CD4-positive, alpha-beta T cell treated with Interleukin-15 for 4 hours (primary cell): Measurements from ENCODE around the gene ACBD5.
"Not testable (repeated sequence)": the region's sequence is repeated elsewhere in the genome, so short reads cannot be mapped to it uniquely, and the experiment has no call there.

ENCODE experiments used
- DNase-seq: peaks from one replicate; pipeline ENCODE4 v3.0.0-alpha.2; 2020; ENCODE audit warnings: low spot score

Gene ACBD5

DNA sequence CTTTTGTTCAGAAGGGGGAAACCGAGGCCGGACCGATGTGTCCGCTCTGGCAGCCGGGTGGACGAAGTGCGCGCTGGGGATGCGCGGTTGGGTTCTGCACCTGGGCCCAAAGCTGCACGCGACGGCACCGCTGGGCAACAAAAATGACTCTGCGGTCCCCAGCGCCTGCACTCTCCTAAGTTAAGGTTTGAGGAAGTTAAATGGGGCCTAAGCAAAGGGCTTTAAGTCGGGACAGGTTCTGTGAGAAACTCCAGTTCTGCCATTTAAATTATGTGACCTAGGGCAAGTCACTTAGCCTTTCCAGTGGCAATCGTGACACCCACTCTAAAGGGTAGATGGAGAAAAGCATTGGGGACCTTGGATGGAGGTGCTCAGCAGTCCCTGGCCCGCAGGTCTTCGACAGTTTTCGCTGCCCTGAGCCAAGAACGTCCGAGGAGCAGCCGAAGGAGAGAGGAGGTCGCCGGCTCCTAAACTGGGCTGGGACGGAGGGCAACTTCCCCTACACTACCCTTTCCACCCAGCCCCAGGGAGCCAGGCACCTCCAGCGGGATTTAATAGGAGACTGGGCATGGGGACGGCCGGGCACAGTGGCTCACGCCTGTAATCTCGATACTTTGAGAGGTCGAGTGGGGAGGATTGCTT is 534 bp upstream of the ACBD5 start:
- no peak for DNase-seq

DNA sequence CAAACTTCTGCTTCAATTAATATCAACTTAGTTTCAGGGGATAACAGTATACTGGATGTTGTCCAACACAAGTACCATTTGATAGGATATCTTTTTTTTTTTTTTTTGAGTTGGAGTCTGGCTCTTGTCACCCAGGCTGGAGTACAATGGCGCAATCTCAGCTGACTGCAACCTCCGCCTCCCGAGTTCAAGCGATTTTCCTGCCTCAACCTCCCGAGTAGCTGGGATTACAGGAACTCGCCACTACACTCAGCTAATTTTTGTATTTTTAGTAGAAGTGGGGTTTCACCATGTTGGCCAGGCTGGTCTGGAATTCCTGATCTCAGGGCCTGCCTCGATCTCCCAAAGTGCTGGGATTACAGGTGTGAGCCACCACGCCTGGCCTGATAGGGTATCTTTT is 3.1 kb downstream of the ACBD5 start:
- not testable (repeated sequence) for DNase-seq

DNA sequence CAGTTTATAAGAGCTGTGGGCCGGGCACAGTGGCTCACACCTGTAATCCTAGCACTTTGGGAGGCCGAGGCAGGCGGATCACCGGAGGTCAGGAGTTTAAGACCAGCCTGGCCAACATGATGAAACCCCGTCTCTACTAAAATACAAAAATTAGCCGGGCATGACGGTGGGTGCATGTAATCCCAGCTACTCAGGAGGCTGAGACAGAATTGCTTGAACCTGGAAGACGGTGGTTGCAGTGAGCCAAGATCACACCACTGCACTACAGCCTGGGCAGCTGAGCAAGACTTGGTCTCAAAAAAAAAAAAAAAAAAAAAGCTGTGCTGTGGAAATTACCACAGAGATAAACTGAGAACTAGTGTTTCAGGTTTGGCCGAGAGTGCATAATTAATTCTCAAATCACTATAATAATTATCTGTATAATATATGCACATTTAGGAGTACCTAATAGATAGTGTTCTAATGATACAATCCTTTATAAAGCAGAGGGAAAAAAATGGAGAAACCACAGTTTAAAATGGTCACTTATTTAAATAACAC is 3.9 kb downstream of the ACBD5 start:
- DNase-seq = not testable (repeated sequence)

DNA sequence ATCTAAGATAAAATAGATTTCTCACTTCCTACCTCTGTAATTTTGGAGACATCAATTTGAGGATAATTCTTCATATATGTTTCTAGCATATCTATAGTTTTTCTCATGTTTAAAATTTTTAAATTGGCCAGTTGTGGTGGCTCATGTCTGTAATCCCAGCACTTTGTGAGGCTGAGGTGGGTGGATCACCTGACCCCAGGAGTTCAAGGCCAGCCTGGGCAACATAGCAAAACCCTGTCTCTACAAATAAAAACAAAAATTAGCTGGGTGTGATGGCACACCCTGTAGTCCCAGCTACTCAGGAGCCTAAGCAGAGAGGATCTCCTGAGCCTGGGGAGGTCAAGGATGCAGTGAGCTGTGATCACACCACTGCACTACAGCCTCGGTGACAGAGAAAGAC is 4.9 kb downstream of the ACBD5 start:
- DNase-seq = no peak

DNA sequence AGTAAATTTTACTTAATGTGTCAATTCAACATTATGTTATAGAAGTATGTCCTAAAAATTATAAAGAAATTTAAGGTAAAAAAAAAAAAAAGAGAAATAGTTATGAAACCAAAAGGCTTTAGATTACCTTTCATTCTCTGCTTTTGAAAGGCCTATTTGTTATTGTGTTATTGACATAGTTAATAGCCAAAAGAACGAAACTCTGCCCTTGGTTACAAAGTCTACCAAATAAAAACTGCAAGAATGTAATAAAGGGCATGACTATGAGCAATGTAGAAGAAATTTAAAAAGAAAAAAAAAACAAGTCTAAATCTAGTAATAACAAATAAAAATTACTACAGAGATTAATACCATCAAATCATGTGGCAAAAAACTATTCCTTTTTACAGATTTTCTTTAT is 10.6 kb downstream of the ACBD5 start:
- no peak for DNase-seq

DNA sequence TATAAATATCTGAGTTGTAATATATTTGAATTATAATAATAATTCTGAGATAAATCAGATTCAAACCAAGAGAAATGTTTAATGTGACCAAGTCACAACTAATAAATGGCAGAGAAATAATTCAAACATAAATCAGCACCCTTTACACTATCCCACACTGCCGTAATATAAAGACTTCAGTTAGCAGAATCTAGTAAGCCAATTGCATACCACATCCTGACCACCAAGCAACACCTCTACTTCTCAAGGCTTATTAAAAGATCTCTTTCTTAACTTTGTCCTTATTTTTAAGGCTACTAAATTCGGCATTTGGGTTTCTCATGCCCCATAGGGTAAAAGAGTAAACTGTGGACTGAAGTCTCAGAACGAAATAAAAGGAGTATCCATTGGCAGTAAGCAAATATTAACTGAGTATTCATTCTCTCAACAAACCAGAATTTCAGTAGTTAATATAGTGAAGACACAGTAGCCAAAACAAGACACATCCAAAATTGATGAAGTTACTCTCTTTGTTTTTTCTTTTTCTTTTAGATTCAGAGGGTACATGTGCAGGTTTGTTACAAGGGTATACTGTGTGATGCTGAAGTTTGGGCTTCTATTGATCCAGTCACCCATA is 14.8 kb downstream of the ACBD5 start:
- peak; percentile 20 for DNase-seq

DNA sequence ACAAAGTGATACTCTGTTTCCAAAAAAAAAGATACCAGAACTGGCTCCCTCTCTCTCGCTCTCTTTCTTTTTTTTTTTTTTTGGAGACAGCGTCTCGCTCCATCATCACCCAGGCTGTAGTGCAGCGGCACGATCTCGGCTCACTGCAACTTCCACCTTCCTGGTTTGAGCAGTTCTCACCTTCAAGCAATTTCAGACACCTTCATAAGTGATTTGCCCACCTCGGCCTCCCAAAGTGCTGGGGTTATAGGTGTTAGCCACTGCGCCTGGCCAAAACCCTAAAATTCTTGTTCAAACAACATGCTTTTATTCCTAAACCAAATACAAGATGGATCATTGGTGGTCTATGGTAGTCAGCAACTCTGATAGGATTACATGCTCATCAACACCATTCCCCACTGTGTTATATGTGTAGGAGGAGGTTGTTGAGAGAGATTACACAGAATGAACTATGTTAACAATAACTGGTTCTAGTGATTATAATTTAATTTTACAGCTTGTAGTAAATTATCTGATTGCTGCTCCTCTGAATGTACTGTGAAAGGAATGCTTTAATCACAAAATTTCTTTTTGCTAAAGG is 15.5 kb downstream of the ACBD5 start:
- DNase-seq = peak; percentile 16

DNA sequence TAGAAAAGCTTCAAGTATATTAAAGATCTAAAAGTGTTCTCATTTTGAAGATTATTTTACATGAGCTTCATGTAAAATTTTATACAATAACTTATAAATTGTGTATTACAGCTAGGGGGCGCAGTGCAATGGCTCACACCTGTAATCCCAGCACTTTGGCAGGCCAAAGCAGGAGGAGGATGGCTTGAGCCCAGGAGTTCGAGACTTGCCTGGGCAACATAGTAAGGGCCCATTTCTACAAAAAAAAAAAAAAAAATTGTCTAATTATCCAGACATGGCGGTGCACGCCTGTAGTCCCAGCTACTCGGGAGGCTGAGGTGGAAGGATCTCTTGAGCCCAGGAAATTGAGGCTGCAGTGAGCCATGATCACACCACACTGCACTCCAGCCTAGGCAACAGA is 16.6 kb downstream of the ACBD5 start:
- DNase-seq = peak; percentile 55

DNA sequence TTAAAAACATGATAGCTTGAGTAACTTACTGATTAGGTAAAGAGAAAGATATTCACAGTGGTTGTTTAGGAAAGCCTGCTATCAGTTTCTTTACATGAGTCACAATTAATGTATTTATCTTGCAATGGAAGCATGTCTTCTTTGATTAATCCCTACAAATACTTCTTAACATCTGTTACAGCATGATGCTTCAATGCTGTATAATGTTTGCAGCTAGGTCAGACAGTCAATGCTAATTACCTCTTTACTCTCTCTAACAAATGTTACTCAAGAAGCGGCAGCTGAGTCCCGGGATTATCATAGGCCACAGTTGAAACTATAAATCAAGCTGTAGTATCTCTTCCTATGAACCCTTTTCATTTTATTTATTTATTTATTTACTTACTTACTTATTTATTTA is 33.2 kb downstream of the ACBD5 start:
- no peak for DNase-seq

DNA sequence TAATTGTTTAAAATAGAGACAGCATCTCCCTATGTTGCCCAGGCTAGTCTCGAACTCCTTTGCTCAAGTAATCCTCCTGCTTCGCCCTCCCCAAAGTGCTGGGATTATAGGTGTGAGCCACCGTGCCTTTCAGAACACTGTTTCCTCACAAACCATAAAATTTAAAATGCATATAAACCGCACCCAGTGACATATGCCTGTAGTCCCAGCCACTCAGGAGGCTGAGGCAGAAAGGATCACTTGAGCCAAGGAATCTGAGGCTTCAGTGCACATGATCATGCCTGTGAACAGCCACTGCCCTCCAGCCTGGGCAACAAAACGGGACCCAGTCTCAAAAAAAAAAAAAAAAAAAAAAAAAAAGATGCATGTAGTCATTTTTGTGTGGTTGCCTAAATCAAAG is 36.8 kb downstream of the ACBD5 start:
- DNase-seq = no peak

DNA sequence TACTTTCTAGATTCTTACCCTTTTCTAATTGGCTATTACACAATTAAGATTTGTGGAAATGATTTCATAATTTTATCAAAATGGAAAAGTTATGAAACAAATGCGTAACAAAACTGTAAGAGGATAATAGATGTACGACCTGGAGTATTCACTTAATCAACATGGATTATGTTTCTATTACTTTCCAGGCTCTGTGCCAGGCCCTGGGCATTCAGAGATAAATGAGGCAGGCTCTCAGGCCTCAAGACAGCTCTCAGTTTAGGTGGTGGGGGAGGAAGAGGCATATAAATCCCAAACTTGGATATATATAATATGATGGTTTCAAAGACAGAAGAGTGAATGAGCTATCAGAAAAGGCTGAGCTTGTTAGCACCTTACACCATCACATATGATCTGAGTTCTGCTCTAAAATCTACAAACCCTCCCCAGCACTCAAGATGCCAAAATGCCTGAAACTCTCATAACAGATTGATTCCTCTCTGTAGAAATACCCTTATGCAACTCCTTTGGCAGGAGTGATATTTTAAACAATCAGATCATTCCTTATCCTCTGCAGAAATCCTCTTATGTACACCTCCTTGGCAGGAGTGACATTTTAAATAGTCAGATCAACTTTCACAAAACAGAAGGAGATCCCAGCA is 42.5 kb downstream of the ACBD5 start:
- no peak for DNase-seq

DNA sequence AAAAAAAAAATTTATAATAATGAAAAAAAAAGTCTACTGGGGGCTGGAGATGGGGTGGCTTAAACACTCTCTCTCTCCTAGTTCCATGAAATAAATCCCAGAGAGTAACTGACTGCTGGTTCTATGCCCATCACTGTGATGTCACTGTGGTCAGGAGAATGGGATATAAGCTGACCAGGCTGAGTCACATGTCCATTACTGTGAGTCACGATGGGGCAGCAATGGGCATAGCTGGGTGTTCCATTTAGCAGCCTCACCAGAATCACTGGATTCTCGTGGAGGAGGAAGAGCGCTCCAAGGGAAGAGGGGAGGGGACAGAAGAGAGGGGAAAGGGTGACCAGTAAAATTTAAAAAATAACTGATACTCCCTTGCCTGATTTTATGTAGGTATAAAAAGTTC is 48.3 kb downstream of the ACBD5 start:
- DNase-seq = no peak

DNA sequence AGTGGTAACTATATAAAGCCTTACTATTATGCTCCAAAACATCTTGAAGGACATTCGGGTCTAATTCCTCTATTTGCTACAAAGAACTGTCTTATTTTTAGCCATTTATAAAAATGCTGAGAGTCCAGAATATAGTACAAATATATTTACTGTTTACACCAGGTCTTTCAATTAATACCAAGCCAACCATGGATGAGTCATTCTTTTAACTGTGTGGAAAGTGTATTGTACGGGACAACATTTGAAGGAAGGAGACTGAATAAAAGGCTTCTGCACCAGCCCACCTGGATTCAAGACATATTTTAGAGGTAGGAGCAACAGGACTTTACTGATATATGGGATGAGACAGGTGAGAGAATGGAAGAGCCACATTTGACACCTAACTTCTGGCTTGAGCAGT is 50.1 kb downstream of the ACBD5 start:
- no peak for DNase-seq

DNA sequence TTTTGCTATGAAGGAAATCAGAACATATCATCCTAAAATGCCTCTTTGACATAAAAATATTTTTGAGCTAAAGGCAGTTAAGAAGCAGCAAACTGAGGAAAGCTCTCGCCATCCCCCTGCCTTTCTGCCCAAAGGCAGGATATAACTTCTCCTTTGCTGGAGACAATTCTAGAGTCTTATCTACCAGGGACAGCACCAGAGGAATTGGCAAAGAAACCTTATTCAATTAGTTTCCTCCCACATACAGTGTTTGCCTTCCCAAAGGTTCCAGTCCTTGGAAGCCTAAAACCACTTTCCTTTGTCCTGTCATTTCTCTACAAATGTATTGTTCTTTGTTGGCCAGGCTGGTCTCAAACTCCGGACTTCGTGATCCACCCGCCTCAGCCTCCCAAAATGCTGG is 51.7 kb downstream of the ACBD5 start:
- DNase-seq = no peak

DNA sequence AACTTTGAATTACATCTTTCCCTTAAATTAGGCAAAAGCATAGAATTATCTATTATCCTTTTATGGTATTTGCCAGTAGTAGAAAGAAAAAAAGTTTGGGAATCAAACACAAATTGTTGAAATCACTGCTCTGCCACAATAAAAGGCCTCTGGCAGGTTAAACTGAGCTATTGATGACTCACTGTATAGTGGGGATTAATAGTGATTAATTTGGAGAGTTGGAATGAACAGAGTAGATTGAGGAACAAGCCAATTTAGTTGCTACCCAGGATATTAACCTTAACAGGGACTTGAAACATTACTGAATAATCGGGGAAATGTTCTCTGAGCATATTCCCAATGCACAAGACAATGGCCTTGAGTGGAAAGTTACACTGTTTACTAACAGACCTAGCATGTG is 52.3 kb downstream of the ACBD5 start:
- no peak for DNase-seq

DNA sequence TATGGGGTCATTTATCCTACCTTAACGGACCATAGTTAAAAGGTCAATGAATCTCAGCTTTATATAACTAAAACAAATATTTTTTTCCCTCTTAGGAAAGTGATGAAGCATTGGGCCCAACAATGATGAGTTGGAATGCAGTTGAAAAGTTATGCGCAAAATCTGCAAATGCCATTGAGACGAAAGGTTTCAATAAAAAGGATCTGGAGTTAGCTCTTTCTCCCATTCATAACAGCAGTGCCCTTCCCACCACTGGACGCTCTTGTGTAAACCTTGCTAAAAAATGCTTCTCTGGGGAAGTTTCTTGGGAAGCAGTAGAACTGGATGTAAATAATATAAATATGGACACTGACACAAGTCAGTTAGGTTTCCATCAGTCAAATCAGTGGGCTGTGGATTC is 70.7 kb downstream of the ACBD5 start:
- no peak for DNase-seq

DNA sequence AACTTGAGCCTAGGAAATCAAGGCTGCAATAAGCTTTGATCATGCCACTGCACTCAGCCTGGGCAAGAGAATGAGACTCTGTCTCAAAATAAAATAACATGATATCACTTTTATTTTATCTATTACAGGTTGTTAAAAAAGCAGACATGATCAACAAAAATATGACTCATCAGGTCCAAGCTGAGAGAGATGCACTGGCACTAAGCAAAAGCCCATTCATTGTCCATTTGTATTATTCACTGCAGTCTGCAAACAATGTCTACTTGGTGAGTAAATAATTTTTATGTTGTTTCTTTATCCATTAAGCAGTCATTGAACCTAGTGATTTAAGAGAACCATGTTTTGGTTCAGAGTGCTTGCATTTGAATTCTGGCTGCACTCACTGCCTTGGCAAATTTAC is 82.2 kb downstream of the ACBD5 start:
- DNase-seq = no peak

DNA sequence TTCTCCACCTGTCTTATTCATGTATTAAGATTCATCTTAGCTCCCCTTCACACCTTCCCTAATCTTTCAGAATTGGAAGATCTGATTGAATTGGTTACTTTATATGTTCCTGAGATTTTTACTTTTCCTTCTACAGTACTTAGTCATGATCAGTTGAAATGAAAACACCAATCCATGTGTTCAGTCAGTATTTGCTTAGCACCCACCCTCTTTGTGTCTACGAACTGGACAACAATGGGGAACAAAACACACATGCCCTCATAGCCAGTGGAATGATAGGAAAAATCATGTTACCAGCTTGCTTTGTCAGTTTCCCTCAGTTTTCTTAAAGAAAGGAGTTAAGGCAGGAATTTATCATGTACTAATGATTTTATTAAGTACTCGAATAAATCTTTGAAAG is 83.4 kb downstream of the ACBD5 start:
- DNase-seq = no peak

DNA sequence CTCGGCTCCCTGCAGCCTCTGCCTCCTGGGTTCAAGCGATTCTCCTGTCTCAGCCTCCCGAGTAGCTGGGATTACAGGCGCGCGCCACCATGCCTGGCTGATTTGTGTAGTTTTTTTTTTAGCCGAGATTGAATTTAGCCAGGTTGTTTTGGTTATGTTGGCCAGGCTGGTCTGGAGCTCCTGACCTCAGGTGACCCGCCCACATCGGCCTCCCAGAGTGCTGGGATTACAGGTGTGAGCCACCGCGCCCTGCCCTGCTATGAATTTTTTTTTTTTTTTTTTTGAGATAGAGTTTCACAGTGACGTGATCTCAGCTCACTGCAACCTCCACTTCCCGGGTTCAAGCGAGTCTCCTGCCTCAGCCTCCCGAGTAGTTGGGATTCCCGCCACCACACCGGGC is 84.0 kb downstream of the ACBD5 start:
- DNase-seq = not testable (repeated sequence)

DNA sequence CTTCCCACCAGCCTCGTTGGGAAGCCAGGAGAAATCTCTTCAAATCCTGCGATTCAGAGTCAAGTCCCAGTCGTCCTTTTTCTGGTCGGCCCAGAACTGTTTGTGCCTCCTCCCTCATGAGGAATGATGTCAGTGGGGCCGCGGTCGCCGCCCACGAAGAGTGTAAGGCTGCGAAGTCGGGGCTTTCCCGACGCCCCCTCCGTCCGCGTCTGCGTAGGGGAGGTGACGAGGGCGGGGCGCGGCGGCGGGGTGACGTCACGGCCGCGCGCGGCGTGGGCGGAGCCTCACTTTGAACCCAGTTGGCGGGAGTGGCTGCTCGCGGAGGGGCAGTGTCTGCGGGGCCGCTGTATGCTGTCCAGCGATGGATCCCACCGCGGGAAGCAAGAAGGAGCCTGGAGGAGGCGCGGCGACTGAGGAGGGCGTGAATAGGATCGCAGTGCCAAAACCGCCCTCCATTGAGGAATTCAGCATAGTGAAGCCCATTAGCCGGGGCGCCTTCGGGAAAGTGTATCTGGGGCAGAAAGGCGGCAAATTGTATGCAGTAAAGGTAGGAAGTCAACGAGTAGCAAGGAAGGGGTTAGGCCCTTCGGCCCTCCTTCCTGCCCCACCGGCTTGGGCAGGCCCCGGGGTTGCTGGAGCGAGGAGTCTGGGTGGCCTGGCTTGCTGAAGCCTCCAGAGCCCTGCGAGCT is 85.4 kb downstream of the ACBD5 start, which contains the start of gene MASTL:
MASTL (plus strand) TSS at position 287 of the 689 bp plus-strand sequence; CDS start at position 362, 75 bp downstream.
- peak; percentile 94 for DNase-seq

DNA sequence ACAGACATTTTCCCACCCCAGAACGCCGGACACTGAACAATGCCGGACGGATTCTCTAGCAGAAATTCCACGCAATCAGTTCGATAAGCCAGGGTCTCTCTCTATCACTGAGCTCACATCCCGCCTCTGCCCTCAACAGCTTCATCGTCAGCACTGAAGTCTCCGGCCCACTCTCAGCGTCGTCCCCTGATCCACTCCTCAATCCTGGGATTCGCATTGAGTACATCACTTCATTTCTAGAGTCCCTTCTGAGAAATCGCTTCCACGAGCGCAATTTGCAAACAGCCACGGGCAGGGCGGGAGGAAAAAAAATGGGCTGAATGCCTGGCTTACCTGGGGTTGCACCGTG is 86.8 kb downstream of the ACBD5 start:
- no peak for DNase-seq

DNA sequence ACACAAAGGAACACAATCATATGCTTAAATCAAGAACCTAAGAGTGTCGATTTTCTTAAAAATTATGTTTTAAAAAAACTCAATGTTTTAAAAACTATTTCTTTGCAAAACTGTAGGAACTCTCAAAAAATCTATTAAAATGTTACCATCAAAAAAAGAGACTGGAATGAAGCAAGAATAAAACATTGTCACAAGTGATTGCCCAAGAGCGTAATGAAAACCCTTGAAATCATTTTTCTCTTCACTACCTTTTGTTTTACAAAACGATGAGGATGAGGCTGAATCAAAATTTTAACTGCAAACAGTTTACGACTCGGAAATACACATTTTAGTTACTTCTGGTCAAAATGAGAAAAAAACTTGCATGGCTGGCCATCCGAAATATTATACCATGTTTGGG is 87.3 kb downstream of the ACBD5 start:
- no peak for DNase-seq

DNA sequence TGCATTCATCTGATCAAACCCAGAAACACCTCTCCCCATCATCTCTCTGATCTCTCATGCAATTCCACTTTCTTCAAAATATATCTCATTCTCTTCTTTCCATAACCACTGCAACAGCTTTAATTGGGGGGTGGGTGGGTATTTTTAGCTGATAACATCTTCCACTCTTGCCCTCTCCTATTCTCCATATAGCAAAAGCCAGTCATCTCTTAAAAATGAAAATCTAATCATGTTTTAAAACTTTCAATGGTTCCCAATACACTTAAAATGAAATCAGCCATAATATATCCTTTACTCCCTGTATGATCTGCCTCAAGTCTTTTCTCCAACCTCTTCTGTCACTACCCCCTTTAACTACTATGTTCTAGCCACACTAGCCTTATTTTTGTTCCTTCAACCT is 87.9 kb downstream of the ACBD5 start:
- DNase-seq = no peak
